Spleen (tissue), 11 donors: Measurements from ENCODE around the gene METTL14. TPM values are rescaled to one million over a fixed set of nuclear protein-coding genes. Genes with fewer than 3 reads are reported as not detected.

Experiments used
- DNase-seq: peaks from one replicate; pipeline ENCODE4 v3.0.0-alpha.2; 2020
- H3K27ac ChIP-seq, 8 donors: fragments of 200-600 bp; sonication (generic) in 7 of 8; 1 replicate in 4 of 8; 2 replicates in 4 of 8; pipeline versions ENCODE4 v1.5.0 to v1.8.0; 2016 to 2021; ENCODE audit warnings: inconsistent platforms in 4 of 8, mild to moderate bottlenecking in 4 of 8, moderate library complexity in 1 of 8
- H3K27me3 ChIP-seq, 7 donors: fragments of 200-600 bp; sonication (generic) in 6 of 7; replicated peaks in 1 of 7; 1 replicate in 4 of 7; 2 replicates in 3 of 7; pipeline versions ENCODE4 v1.5.0 to v1.8.0; 2016 to 2021; ENCODE audit warnings: inconsistent platforms in 3 of 7, mild to moderate bottlenecking in 1 of 7
- H3K36me3 ChIP-seq, 6 donors: fragments of 200-600 bp; sonication (generic) in 5 of 6; 1 replicate in 4 of 6; 2 replicates in 2 of 6; pipeline versions ENCODE4 v1.5.0 to v1.8.0; 2016 to 2021; ENCODE audit warnings: inconsistent platforms in 2 of 6
- H3K4me1 ChIP-seq, 6 donors: fragments of 200-600 bp; sonication (generic) in 5 of 6; 1 replicate in 3 of 6; 2 replicates in 3 of 6; pipeline versions ENCODE4 v1.5.0 to v1.8.0; 2016 to 2021; ENCODE audit warnings: inconsistent platforms in 3 of 6
- H3K4me3 ChIP-seq, 8 donors: fragments of 200-600 bp; sonication (generic) in 7 of 8; 1 replicate in 4 of 8; 2 replicates in 4 of 8; pipeline versions ENCODE4 v1.5.0 to v1.8.0; 2016 to 2021; ENCODE audit warnings: inconsistent platforms in 4 of 8, mild to moderate bottlenecking in 4 of 8, moderate library complexity in 2 of 8
- H3K9me3 ChIP-seq, 8 donors: fragments of 200-600 bp; sonication (generic) in 7 of 8; 1 replicate in 4 of 8; 2 replicates in 4 of 8; pipeline versions ENCODE4 v1.5.0 to v1.8.0; 2016 to 2021; ENCODE audit warnings: inconsistent platforms in 4 of 8
- POLR2A ChIP-seq, 3 donors: fragments of 450-650 bp; IDR thresholded peaks; one replicate each; pipeline ENCODE4 v1.5.1; 2017; ENCODE audit warnings: antibody characterized with exemption in 3 of 3, mild to moderate bottlenecking in 1 of 3
- POLR2AphosphoS5 ChIP-seq, 3 donors: sonication (generic); formaldehyde crosslinking; IDR thresholded peaks; one replicate each; pipeline ENCODE4 v1.5.1; 2017; ENCODE audit warnings: antibody characterized with exemption in 3 of 3
- WGBS, 5 donors: extraction: QIAGEN DNeasy Blood & Tissue Kit in 3 of 5; methylation state at CpG; one replicate each; pipeline versions ENCODE4 v1.1.5 to v1.1.7; 2013 to 2018; 5-methylcytosine and 5-hydroxymethylcytosine counted together
- intact Hi-C: fragments of 100-400 bp; cut with DNase I; formaldehyde crosslinking; loops from one replicate; pipeline ENCODE4 v1.15.0; 2023; ENCODE audit warnings: low total_unique reads
- polyA plus RNA-seq, 3 donors: library from polyadenylated mRNA; stranded (reverse); fragments of 200-250 nt; gene quantifications; one replicate each; pipeline ENCODE4 v1.2.1, GENCODE V29; 2013
- total RNA-seq, 7 donors: library from RNA; depleted of rRNA in 3 of 7; stranded (reverse); fragments of >200 nt in 3 of 7; fragmentation: NEBNext Ultra II Directional in 4 of 7; extraction: Animal tissue kit (Norgen Biotek cat#: 25700) in 4 of 7; gene quantifications; one replicate each; pipeline versions ENCODE4 v1.1.0 to v1.2.1, GENCODE V29; 2016 to 2021
- TF ChIP-seq, protein P1 (sequence below), 11 experiments: fragments of 200-600 bp in 7 of 11; fragments of 450-650 bp in 4 of 11; sonication (generic) in 4 of 11; IDR thresholded peaks in 8 of 11; conservative IDR thresholded peaks in 3 of 11; 1 replicate in 7 of 11; 2 replicates in 4 of 11; pipeline versions ENCODE4 v1.4.0 to v1.8.0; 2016 to 2021; ENCODE audit warnings: antibody characterized with exemption in 11 of 11, inconsistent platforms in 4 of 11, mild to moderate bottlenecking in 1 of 11
- donor health status: healthy with polysubstance abuse.
- donor health status: DM: no; HTN: no; CAD: no; lungs with moderate emphysema.
- donor health status: DM: no; HTN: no; CAD: no.
- donor health status: Bipolar disorder and iron deficiency.
- donor health status: healthy.
- donor health status: DM: no; HTN: no; CAD: no.
- donor health status: DM: yes; HTN: yes; CAD: no.

METTL14 gene
- total and polyA plus RNA-seq, 10 donors, result 7.1 to 48.3 (median 35.2) TPM

DNA sequence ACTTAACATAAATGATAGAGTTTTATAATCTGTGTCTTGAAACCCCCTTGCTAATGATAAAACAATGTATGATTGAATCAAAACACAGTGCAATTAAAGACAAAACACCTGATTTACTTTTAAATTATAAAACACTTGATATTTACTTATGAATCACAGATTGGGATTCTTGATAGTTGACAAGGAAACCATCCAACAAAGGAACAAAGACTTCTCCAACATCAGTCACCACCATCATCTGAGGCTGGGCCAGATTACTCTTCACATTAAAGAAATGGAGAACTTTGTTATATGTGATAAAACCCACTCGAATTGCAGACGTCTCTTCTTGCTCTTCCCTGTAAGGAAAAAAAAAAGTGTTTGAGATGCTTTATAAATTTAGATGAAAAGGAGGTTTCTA lies 67.4 kb downstream of the METTL14 start:
- H3K4me3 ChIP-seq, result no peak overlapping the region
- peaks cover 0 to 14% (median 2%) of the 10 kb centered on the region in 6 donors for H3K4me1 ChIP-seq
- no peaks in the 10 kb centered on the region for H3K27me3 ChIP-seq
- 85 to 94% (median 87%) methylated on average over 2 of the region's 2 CpGs for WGBS, 5 donors
- TF ChIP-seq POLR2AphosphoS5 (IDR thresholded peaks at IDR 0.05) (no peak), POLR2A (IDR thresholded peaks at IDR 0.05) (no peak)
- TF ChIP-seq, protein P1, sequence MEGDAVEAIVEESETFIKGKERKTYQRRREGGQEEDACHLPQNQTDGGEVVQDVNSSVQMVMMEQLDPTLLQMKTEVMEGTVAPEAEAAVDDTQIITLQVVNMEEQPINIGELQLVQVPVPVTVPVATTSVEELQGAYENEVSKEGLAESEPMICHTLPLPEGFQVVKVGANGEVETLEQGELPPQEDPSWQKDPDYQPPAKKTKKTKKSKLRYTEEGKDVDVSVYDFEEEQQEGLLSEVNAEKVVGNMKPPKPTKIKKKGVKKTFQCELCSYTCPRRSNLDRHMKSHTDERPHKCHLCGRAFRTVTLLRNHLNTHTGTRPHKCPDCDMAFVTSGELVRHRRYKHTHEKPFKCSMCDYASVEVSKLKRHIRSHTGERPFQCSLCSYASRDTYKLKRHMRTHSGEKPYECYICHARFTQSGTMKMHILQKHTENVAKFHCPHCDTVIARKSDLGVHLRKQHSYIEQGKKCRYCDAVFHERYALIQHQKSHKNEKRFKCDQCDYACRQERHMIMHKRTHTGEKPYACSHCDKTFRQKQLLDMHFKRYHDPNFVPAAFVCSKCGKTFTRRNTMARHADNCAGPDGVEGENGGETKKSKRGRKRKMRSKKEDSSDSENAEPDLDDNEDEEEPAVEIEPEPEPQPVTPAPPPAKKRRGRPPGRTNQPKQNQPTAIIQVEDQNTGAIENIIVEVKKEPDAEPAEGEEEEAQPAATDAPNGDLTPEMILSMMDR (IDR thresholded peaks at IDR 0.05 in 8 of 11, conservative IDR thresholded peaks at IDR 0.05 in 3 of 11), result no peak
- DNase-seq, result no peak
- peak overlapping the region in 3 of 8 donors; percentile 37 to 71 (median 44) for H3K27ac ChIP-seq
- intact Hi-C loops, result no loop called here
- no peaks in the 10 kb centered on the region for H3K9me3 ChIP-seq
- H3K36me3 ChIP-seq, result peaks cover 0 to 78% (median 23%) of the 10 kb centered on the region in 6 donors

DNA sequence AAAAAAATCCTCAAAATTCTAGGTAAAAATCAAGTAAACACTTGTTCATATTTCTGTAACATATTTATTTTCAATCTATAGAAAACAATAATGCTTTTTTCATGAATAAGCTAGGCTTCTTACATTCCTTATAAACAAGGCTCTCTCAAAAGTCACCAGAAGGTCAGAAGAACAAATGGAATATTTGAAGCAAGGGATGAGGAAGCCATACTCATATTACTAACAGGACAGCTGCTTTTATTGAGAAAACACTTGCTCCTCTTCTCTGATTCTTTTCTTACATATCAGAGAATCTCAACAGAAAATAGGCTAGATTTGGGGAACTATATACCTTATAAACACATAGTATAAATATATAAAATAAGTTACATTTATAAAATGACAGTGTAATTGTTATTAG lies 67.9 kb downstream of the METTL14 start:
- Histone ChIP-seq H3K36me3 (peaks cover 0 to 78% (median 24%) of the 10 kb centered on the region in 6 donors), H3K4me3 (no peak overlapping the region), H3K27me3 (no peaks in the 10 kb centered on the region), H3K9me3 (no peaks in the 10 kb centered on the region), H3K4me1 (peaks cover 0 to 18% (median 2%) of the 10 kb centered on the region in 6 donors), H3K27ac (peak overlapping the region in 6 of 8 donors; percentile 44 to 71 (median 56))
- DNase-seq, result no peak
- TF ChIP-seq POLR2AphosphoS5 (IDR thresholded peaks at IDR 0.05) (no peak), POLR2A (IDR thresholded peaks at IDR 0.05) (no peak)
- TF ChIP-seq, protein P1 (IDR thresholded peaks at IDR 0.05 in 8 of 11, conservative IDR thresholded peaks at IDR 0.05 in 3 of 11), result no peak
- intact Hi-C loops, result no loop called here

DNA sequence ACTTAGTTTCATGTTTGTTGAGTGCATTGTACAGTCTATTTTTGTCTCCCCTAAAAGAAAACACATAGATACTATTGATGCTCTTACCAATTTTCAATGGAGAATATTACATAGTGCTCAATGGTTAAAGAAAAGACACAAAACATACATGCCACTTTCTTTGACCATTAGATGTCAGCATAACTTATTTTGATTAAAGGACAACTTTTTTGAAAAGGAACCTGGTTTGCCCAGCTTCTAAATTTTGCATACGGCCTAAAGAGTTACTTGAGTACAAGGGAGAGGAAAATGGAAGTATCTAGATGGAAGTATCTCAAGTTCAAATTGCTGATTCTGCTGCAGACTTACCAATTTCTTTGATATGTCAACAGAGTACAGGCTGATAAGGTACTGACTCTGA lies 68.5 kb downstream of the METTL14 start:
- H3K36me3 ChIP-seq, result peaks cover 0 to 74% (median 24%) of the 10 kb centered on the region in 6 donors
- TF ChIP-seq POLR2A (IDR thresholded peaks at IDR 0.05), result no peak
- TF ChIP-seq, protein P1 (IDR thresholded peaks at IDR 0.05 in 8 of 11, conservative IDR thresholded peaks at IDR 0.05 in 3 of 11), result no peak
- TF ChIP-seq POLR2AphosphoS5 (IDR thresholded peaks at IDR 0.05), result no peak
- peak overlapping the region in 7 of 8 donors; percentile 52 to 71 (median 59) for H3K27ac ChIP-seq
- WGBS, 5 donors, result 73 to 91% (median 75%) methylated on average over 1 of the region's 1 CpG
- DNase-seq, result no peak
- intact Hi-C loops, result no loop called here
- no peak overlapping the region for H3K4me3 ChIP-seq
- peaks cover 0 to 18% (median 3%) of the 10 kb centered on the region in 6 donors for H3K4me1 ChIP-seq
- H3K27me3 ChIP-seq, result no peaks in the 10 kb centered on the region
- no peaks in the 10 kb centered on the region for H3K9me3 ChIP-seq

DNA sequence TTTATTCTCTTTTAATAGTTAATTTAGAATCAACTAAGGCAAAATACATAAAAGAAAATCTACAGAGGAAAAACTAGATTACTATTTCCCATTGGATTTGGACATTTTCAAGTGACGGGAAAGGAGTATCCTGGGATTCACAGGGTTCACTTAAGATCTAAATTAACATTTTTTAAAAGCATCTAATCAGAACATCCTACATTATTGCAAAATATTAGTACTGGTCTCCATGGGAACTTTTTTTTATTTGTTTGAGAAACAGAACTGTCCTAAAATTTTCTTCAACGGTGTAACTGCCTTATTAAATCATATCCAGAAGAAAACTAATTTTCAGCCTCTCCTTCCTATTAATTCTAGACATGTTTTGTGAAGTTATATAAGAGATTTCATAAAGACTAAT lies 69.7 kb downstream of the METTL14 start:
- Histone ChIP-seq H3K36me3 (peaks cover 0 to 64% (median 24%) of the 10 kb centered on the region in 6 donors), H3K27me3 (no peaks in the 10 kb centered on the region), H3K9me3 (no peaks in the 10 kb centered on the region), H3K27ac (peak overlapping the region in 7 of 8 donors; percentile 52 to 71 (median 60)), H3K4me1 (peaks cover 2 to 30% (median 8%) of the 10 kb centered on the region in 6 donors), H3K4me3 (no peak overlapping the region)
- intact Hi-C loops, result no loop called here
- no peak for DNase-seq
- 75 to 92% (median 81%) methylated on average over 2 of the region's 2 CpGs for WGBS, 5 donors
- no peak for TF ChIP-seq POLR2AphosphoS5 (IDR thresholded peaks at IDR 0.05)
- TF ChIP-seq POLR2A (IDR thresholded peaks at IDR 0.05), result no peak
